Stimulated activated CD4-positive, alpha-beta T cell treated with anti-CD3 and anti-CD28 coated beads, Interleukin-15, amount 100 ng/mL, for 1 hour (primary cell): ENCODE results near the gene FOXL2NB.
A peak's percentile ranks its signal among the peaks of the same experiment; 100 is the strongest.

Source experiments
- DNase-seq, 2 donors: peaks; one replicate each; pipeline ENCODE4 v3.0.0-alpha.2; 2020; ENCODE audit warnings: low read depth in 1 of 2, low spot score in 1 of 2

Gene FOXL2NB

GRCh38 chr3:138928727-138929372, 18.2 kb upstream of the FOXL2NB start:
- no peak for DNase-seq

DNA sequence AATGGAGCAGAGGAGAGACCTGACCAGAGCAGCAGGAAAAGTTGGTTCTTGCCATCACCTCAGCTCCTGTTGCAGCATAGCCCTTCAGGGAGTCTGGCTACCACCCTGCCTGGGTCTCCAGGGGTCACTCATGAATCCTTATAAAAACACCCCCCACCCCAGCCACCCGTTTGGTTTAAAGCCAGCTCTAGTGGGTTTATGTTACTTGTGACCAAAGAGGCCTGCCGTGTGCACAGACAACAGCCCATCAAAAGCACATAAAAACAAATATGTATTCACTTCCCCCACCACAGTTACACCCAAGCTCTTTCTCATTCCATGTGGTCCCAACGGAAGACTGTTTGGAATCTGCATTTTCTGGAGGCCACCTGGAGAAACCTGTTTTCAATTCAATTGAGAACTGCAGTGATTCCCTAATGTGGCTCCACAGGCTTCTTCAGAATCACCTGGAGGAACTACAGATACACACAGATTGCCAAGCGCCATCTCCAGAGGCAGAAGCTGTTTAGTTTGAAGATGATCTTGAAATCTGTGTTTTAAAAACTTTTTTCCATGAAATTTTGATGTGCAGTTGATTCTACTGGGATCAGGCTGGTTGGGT, 13.8 kb upstream of the FOXL2NB start:
- DNase-seq: no peak

DNA sequence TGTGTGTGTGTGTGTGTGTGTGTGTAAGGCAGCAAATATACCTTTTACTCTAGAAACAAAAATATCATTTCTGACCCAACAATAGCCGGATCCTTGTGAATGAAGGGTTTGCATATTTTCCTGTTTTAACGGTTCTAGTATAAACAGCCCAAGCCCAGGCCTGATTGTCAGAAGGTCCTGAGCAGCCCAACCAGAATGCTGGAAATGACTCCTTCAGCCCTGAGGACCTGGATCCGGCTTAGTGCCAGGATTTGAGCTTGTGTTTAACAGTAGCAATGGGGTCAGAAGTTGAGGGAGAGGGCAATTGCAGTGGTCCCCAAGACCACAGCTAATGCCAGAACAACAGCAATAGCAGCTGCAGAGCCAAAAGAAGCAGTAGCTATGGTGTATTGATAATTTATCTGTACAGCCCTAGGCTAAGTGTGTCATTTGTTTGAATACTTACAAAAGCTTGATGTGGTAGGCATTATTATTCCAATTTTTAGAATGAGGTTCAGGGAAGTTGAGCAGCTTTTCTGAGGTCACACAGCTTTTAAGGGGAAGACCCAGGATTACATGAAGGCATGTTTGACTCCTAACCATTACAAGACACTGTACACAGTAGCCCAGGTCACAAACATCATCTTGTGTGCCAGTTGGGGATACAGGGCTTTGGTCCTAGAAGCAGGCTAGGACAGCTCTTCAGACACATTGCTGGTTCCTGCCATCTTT, 12.9 kb upstream of the FOXL2NB start:
- DNase-seq: no peak

DNA sequence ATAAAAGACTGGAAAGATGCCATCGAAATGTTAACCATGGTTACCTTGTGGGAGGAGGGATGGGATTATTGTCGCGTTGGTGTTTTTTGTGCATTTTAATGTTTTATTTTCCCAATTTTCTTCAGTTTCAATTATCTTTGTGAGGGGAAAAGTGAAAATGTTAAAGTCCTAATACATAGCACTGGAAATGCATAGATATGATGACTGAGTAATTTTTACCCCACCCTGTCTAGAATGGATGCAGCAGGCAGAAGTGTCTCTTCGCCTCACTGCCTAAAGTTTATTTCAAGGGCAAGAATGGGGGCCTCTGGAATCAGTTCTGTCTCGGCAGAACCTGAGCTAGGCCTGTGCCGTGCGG, 11.5 kb upstream of the FOXL2NB start:
- DNase-seq: no peak

DNA sequence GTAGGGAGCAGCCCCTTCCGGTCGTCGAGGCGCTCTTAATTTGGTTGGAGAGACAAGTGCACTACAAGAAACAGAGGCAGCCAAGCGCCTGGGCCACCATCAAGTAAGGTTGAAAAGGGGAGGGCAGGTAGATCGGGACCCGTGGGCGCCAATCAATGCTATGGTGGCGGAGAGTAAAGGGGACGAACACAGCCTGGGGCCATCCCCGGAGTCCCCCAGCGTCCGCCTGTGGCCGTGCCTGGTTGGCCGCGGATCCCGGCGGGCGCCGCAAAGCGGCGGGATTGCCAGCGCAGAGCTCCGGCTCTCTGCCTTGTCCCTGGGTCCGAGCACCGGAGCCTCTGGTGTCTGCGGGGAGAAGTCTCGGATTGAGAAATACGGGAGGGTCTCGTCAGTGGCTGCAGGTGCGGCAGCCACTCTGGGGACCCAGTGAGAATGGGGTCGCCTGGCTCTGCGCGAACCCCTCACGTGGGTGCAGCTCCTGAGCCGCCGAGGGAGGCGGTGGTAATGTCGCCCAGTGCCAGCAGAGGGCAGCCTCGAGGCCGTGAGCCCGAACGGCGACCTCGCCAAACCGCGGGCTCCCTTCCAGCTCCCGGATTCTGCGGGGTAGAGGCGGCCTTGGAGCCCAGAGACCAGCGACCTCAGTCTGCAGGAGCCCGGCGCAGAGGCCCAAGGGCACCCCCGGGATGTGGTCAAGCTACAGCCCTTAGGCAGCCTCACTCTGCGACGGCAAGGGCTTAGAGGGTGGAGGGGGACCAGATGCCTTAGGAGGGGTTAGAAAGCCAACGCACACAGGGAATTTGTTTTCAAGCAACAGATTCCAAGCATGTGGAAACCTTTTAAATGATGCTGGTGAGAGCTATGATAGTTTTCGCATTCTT, 10.9 kb upstream of the FOXL2NB start:
- peak; percentile 37 to 71 for DNase-seq

GRCh38 chr3:138936741-138937689, 10.0 kb upstream of the FOXL2NB start:
- DNase-seq: no peak

- DNase-seq: no peak
Observed at GRCh38 chr3:138937690-138938055, 9.3 kb upstream of the FOXL2NB start.

GRCh38 chr3:138938056-138938876, 8.8 kb upstream of the FOXL2NB start:
- no peak for DNase-seq

- no peak for DNase-seq
Observed at GRCh38 chr3:138938877-138939560, 8.0 kb upstream of the FOXL2NB start.

DNA sequence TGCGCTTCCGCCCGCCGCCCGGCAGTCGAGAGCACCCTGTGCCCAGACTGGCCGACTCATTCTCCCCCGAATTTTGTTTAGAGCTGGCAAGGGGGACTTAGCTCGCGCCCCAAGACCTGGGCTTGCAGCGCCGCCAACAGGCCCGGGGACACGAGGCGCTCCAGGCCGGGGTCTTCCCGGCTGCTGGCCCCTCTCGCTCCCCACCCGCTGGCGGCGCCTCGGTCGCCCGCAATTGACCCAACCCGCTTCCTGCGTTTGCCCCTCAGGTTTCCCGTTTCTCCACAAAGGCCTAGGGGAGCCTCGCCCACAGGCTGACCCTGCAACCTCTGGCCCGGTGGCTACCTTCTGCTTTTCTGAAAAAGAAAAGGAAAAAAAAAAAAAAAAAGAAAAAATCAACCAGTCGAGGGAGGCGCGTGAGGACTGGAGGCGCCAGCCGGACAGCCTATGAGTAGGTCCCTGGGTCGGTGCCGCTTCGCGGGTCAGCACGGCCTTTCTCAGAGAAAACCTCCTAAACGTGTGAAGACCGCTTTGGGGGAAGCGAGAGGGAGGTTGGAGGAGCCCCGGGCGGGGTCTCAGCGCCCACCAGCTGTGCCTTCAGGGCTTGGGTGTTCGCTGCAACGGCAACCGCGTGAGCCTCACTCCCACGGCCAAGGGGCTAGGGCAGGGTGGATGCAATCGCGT, 7.3 kb upstream of the FOXL2NB start:
- DNase-seq: no peak

DNA sequence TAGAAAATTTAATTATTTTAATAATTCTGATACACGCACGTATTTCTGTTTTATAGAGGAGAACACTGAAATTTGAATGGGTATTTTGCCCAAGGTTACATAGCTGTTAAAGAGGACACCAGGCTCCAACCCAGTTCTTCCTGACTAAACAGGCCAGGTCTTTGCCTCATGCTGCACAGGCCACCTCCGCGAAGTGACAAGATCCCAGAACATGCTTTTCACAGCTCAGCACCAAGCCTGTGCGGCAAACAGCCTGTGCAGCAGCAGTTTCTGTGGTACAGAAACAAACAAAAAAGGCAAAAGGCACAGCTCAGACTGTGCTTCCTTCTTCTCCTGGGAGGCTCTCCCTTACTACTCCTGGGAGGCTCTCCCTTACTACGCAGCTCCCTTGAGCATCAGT, 6.6 kb upstream of the FOXL2NB start:
- no peak for DNase-seq

- DNase-seq: no peak
Observed at GRCh38 chr3:138941259-138941885, 5.6 kb upstream of the FOXL2NB start.

- DNase-seq: no peak
Observed at GRCh38 chr3:138942271-138942670, 4.7 kb upstream of the FOXL2NB start.

GRCh38 chr3:138942861-138943623, 4.0 kb upstream of the FOXL2NB start:
- DNase-seq: no peak

DNA sequence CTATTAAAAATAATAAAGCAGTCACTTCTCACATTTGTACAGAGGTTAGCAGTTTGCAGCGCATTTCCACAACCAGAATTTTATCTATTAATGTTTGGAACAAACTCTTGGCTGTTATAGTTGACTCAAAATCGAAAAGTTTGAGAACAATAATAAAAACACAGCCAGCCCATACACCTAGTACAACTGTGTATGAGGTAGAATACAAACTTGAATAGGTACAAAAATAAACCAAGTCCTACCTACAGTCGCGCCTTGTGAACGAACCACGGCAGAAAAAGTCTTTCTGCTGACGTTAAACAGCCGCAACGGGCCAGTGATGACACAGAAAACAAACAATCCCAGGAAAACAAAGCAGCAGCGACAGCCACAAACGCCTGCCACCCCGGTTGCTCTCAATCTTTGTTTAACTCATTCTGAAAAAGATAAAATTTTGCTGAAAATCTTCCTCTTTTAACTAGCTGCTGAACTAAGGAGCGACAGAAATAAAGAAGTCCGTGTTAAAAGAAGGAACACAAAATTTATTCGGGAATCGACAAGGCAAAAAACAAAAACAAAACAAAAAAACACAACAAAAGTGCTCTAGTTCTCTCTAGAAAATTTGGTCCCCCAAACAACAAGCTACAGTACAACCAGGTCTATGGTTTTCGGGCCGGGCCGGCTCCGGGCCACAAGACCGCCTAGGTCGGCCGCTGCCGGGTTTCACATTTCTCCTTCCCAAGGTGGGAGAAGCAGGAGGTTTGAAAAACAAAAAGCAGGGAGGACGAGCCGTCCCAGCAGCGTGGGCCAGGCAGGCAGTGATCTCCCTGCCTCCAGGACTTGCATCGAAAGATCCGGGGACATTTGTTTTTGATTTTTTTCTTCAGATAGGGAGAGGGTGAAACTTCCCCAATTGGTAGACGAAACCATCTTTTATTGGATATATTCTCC, 3.0 kb upstream of the FOXL2NB start:
- no peak for DNase-seq

DNA sequence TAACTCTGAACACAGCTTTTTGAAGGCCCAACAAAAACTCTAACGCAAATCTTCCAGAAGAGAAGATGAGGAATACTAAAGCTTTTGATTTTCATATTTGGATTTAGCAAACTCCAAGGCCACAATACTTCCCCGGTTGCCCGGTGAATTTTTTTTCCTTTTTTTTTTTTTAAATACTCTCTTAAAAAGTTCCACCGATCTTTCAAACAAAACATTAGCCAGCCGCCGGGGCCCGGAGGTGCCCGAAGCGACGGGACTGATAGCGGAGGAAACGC, 2.4 kb upstream of the FOXL2NB start:
- DNase-seq: no peak
